GM19452 (cell line): ENCODE measurements around the gene CAMTA1.
A peak's percentile ranks its signal among the peaks of the same experiment; 100 is the strongest.
"Not testable (repeated sequence)": the region's sequence is repeated elsewhere in the genome, so short reads cannot be mapped to it uniquely, and the experiment has no call there.

Experiments used
- ATAC-seq: cut with Tn5 transposase; IDR thresholded peaks from one replicate; pipeline ENCODE4 v1.9.1; 2021; ENCODE audit not compliant: unreplicated experiment

CAMTA1 gene

DNA sequence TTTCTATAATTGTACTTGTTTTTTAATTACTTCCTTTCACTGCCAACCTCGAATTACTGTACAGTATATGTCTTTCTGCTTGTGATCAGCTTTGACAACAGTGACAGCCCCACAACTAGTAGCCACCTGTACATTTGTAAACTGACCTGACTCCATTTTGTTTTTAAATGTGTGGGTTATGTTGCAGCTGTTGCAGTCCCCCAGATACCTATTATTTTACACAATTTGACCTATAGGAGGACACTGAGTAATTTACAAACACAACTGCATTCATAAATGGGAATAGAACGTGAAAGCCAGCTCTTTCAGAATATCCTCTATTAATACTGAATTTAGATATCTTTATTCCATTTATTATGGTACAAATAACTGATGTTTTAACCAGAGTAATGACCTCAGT, 983.3 kb downstream of the CAMTA1 start:
- ATAC-seq, result no peak

DNA sequence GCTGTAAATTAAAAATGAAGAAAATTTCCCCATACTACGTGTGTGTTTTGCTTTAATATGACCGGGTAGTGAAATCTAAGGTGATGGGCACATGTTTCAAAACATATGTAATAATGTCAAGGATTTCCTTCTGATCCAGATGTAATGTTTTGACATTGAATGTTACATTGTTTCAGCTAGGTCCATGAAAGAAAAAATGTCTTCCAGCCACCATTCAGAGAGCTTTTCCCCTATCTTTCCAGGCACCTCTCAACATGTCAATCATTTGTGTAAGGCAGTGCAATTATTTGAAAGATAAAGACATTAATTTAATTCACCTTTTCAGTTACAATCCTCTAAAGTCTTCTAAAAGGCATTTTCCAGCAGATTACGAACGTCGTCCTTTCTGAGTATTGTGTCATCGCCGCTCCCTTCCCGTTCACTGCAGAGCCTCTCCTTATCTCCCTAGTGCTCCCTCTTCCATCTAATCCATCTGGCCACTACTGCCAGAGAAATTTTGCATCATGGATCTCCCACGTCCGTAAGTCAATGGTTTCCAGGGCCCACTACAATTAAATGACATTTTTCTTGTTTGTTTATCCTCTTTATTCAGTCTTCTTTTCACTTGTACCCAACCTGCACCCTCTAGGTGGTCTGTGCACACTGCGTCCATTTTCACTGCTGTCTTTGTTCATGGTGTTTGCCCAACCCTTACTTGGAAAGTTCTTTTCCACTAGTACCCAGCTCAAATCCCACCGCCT, 984.6 kb downstream of the CAMTA1 start:
- no peak for ATAC-seq

DNA sequence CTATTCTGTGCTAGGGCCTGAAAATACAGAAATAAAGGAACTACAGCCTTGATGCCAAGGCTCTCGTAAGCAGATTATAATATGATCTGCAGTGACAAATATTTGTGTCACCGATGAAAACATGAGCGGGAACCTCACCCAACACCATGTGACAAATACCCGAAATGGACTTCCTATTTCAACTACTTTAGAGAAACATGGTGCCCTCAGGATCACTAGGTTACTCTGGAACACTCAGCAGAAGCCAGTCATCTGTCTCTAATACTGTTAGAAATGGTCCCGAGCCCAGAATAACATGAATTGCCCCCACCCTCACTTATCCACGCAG, 985.4 kb downstream of the CAMTA1 start:
- ATAC-seq, result peak; percentile 13

DNA sequence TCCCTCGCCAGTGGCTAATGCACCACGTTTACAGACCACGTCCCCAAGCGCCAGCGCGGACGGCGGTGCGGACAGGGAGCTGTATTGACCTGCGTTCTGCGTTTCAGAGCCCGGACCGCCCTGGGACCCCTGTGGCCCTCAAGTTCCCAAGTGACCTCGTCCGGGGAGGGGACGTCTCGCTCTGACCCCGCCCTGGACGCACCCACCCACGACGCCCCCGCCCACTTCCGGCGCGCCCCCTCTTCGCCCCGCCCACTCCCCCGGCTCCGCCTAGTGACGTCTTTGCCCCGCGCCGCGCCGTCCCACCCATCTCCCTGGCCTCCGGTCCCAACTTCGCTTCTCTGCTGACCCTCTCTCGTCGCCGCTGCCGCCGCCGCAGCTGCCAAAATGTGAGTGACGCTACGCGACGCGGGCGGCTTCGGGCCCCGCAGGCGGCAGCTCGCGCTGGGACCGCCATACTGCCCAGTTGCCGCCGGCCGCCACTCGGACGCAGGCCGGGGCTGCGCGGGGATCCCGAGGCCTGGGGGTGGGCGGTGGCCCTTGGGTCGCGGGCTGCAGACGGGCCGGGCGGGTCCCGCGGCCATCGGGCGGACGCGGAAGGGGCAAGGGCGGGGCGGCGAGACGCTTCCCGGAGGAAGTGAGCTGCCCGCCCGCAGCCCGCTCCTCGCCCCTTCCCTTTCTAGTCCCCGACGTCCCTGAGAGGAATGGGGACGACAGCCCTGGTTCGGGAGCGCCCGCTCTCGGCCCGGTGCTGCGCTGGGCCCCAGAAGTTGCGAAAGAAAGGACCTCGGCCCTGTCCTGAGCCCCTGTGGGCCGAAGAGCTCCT, 986.0 kb downstream of the CAMTA1 start, which contains the start of gene VAMP3:
Gene VAMP3, plus strand, starts transcription at position 300 of the 826 bp plus-strand sequence. Its CDS starts 88 bp downstream, at position 388.
- peak; percentile 78 for ATAC-seq

DNA sequence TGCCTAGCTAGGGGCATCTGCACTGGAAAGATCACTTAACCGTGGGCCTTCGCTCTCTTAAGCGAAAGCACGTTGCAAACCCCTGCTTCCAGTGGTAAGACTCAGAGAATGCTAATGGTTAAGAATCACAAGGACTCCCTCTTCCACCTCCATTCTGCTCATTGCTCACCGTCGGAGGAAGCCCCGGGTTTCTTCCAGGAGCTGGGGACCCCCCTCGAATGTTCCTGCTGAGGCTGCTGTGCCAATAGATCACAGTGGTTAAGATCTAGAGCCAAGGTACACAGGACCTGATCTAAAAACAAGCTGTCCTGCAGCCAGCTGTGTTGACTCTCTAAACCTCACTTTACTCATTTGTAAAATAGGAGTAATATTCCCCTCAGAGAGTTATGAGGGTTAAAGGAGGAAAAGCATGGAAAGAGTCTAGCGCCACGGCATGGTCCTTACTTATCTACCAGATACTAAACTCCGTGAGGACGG, 986.6 kb downstream of the CAMTA1 start:
- no peak for ATAC-seq

DNA sequence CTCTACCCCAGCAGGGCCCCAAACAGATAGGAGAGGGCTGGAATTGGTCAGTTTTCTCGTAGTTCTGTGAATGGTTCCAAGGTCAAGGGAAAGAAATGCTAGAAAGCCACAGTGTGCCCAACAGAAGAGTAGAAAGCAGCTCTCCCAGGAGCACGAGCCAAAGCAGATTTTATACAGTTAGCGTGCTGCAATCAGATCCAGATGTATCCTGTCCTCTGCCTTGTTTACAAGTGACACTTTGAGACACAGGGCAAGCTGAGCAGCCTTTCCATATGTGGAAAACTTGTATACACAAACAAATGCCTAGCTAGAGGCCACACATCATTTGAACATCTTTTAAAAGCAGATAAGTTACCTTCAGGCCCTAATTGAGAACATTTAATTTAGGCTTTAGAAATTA, 992.3 kb downstream of the CAMTA1 start:
- no peak for ATAC-seq

DNA sequence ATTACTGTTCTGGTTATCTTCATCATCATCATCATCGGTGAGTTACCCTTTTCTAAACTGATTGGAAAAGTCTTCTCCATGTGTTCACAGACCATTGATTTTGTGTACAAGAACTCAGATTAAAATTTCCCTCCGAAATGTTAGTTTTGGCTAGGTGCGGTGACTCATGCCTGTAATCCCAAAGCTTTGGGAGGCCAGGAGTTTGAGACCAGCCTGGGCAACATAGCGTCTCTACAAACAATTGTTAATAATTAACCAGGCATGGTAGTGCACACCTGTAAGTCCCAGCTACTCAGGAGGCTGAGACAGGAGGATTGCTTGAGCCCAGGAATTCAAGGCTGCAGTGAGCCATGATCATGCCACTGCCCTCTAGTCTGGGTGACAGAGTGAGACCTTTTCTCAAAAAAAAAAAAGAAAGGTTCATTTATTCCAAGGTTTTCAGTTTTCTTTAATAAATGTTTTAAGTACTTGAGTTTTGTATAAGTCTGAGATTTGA, 992.9 kb downstream of the CAMTA1 start:
- no peak for ATAC-seq

DNA sequence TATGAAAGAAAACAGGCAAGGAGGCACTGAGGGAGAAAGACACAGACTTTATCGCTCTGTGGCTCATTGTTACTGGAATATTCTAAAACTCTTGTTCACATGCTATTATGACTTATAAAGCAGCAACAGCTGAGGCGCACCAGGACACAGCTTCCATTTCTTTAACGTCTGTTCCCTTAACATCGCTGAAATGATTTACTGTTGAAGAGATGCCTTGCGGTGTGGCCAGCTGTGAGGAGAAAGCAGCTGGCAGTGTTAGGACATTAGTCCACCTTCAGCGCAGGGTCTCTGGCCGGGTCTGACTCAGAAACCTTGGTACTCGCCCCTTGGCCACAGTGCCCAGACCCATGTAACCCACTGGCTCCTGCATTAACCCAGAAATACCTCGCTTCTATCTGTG, 995.7 kb downstream of the CAMTA1 start:
- no peak for ATAC-seq

DNA sequence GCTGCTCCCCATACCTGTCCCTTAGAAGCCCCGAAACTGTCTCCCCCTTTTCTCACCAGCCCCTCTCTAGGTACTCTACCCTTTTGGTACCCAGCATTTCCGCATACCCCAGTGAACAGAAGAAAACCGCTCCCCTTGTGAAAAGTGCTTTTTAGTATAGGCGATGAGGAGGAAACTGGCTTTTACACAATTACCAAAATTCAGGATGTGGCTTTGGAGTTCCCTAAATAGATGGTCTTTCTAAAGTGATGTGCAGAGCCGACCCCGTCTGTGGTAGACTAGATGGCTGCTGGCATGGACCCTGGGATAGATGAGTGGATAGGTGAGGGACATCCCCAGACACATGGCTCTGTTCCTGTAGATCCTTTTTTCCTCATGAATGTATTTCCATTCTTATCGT, 996.2 kb downstream of the CAMTA1 start:
- no peak for ATAC-seq

DNA sequence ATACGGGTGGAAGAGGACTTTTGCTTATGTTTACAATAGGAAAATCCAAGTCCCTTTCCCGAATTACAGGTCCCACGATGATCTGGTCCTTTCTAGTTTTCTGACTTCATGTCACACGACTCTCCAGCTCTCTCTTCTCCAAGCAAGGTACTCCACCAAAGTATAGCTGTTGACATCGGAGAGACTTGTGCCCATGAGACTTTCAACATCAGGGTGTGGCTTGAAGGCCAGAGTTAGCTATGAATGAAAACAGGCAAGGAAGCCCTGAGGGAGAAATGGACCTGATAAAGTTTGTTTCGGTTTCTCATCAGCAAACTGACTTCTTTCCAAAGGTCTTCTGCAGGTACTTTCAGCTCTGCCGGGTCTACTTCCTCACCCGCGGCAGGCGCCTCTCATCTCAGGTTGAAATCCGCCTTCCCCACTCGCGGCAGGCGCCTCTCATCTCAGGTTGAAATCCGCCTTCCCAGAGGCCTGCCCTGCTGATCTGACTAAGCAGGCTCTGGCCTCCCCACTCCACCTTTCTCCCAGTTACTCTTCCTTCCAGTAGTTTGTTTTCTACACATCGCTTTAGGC, 996.8 kb downstream of the CAMTA1 start:
- no peak for ATAC-seq

DNA sequence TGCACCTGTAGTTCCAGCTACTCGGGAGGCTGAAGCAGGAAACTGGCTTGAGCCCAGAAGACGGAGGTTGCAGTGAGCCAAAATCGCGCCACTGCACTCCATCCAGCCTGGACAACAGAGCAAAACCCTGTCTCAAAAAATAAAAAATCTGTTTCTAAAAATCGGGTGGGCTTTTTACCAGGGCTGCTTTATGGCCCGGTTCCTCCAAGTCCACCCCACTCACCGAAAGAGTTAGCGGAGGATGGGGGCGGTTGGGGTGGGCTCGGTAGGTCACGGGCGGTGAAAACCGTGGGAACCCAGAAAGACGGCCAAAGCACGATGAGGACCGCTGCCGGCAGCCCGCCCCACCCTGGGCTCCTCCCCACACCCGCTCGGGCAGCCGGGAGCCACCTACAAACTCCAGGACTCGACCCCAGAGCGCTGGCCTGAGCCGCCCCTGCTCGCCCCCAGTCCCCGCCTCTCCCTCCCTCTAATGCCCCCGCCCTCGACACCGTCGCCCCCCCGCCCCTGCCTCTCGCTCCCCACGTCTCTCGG, 998.0 kb downstream of the CAMTA1 start:
- no peak for ATAC-seq

DNA sequence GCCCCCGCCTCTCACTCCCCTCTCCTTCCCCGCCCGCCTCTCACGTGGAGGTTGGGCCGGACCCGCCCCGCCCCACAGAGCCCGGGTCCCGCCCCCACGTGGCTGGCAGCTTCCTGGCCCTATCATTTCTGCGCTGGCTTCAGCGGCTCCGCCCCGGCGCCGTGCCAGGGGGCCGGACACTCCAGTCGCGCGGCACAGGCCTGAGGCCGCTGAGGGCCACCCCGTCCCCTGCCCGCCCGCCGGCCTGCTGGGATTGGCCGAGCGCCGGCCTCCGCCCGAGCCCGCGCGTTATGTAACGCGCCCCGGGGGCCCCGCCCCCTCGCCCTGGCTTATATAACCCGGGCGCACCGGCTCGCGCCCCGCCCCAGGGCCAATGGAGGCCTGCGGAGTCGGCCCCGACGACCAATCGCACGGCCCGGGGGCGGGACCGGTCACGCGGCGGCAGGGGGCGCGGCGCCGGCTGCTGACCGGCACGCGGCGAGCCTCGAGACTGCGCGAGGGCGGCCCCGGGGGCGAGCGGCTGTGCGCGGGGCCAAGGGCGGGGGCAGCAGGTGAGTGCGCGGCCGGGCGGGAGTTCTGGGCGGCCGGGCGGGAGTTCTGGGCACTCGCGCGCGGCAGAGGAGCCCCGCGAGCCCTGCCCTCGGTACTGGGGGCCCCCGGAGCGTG, 998.7 kb downstream of the CAMTA1 start, which contains the start of gene PER3:
Gene PER3, plus strand, starts transcription at position 466 of the 666 bp plus-strand sequence. CDS start 587 bp downstream, outside the sequence.
- ATAC-seq, result peak; percentile 90

DNA sequence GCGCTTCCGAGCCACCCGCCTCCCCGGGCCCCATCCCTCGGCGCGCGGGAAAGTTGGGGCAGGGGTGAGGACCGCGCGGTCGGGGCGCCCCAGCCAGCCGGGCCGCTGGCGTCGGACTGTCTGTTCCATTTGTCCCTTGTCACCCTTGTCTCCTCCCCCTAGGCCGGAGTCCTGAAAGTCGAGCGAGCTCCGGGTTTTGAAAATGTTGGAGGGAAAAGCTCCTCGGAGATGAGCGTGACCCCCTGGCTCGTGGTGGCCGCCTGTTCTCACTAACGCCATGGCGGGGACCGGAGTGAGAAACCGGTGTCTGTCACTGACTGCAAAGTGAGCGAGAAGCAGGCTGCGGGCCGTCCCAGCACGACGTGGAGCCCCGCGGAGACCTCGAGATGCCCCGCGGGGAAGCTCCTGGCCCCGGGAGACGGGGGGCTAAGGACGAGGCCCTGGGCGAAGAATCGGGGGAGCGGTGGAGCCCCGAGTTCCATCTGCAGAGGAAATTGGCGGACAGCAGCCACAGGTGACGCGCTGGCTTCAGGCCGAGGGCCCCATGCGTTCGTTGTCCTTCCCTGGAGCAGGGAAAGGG, 999.3 kb downstream of the CAMTA1 start:
- no peak for ATAC-seq

DNA sequence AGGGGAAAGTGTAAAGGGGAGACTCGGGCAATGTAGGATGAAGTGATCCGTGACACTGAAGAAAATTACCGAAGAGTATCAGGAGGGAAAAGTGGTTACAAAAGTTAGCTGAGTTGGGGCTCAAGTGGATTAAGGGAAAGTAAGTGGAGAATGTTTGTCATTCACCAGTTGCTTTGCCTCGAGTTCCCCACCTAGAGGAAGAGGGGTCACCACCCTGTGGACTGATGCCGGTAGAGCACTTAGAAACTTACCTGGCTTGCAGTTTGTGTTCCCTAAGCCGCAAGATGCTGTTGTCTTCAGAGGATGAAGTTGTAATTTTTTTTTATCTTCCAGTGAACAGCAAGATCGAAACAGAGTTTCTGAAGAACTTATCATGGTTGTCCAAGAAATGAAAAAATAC, 999.9 kb downstream of the CAMTA1 start:
- ATAC-seq, result no peak

DNA sequence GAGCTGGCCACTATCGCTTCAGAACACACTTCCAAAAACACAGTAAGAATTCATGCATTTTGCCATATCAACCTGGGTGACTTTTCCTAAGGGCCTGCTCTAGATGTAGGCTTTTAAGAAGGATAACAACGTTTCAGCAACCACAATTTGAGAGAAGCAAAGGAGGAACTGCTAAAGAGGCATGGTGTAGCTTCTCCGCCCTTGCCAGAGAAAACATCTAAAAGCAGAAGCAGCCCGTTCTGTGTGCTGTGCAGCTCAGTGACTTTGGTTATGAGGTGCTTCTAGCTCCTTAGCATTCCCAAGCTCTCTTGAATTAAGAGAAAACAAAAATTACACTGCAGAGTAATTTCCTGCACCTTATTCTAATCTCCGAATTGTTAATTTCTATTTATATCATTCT, 1001.5 kb downstream of the CAMTA1 start:
- no peak for ATAC-seq

DNA sequence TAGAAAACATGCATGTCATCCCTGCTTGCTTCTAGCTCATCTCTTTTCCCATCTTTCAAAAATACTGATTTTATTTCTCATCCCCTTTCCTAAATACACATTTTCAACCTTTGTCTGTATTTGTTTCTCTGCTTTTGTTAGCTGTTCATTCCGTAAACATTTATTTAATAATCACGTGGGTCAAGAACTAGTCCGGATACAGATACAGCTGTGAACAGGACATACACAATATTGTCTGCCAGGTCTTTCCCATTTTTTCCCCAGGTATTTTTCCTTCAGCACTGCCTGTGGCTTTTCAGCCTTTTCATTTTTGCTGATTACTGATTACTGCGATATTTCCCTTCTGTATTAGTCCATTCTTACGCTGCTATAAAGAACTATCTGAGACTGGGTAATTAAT, 1004.6 kb downstream of the CAMTA1 start:
- ATAC-seq, result no peak

DNA sequence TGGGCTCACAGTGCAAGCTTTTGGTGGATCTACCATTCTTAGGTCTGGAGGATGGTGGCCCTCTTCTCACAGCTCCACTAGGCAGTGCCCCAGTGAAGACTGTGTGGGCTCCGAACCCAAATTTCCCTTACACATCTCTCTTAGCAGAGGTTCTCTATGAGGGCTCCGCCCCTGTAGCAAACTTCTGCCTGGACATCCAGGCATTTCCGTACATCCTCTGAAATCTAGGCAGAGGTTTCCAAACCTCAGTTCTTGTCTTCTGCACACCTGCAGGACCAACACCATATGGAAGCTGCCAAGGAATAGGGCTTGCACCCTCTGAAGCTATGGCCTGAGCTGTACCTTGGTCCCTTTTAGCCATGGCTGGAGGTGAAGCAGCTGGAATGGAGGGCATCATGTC, 1005.8 kb downstream of the CAMTA1 start:
- ATAC-seq, result not testable (repeated sequence)

DNA sequence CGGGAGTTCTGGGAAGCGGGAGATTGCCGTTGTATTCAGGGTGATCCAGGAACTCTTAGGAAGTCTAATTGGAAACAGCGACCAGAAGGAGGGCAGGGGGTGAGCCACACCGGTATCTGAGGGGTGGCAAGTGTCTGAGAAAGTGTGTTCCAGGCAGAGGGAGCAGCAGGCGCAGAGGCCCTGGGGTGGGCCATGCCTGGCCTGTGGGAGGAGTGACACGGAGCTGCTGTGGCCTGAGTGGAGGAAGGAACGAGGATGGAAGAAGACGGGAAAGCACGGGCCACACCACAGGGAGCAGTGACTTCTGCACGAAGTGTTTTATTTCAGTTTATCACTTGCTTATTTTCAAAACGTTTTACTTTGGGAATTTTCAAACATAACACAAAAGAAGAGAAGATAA, 1010.2 kb downstream of the CAMTA1 start:
- ATAC-seq, result no peak

DNA sequence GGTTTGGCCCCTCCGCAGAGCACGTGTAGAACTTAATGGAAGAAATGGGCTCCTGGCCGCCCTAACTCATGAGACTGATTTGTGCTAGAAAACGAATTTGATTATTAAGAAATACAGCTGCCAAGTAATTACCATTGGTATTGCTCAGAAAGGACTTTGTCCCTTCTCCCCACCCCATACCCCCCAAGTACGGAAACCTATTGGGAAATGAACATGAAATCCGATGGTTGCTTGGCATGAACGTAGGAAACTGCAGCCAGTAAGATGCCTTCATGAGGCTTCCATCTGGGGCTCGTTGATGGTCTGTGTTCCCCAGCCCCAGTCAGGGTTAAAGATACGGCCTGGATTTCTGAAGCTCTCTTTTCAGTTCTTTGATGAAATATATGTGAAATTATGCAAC, 1020.2 kb downstream of the CAMTA1 start:
- ATAC-seq, result no peak

DNA sequence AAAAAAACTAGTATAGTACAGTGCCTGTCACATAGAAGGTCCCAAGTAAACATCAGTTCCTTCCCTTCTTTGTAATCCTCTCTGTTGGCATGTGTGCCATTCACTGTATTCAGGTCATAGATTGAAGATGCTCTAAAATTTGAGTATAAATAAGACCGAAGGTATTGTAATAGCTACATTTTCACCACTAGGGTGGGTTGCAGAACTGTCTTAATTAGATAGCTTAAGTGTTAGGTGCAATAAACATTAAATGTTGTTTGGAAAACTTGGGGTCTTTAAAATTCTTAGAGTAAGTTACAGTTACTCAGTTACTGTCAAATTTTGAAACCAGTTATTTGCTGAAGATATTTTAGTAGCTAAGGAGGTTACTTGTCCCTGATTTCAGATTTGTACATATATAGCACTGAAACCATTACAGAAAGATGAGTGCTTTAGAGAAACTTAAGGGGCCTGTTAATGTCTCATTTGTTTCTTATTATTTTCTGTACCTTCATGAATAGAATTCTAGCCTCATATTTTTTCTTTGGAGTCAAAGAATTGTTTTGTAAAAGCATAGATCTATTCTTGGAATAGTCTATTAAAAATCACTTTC, 1023.1 kb downstream of the CAMTA1 start:
- ATAC-seq, result no peak
